GM21447 (cell line): ENCODE results near the gene FAM210A.

Experiments
- ATAC-seq: cut with Tn5 transposase; IDR thresholded peaks from one replicate; pipeline ENCODE4 v1.9.1; 2021; ENCODE audit not compliant: unreplicated experiment

The FAM210A gene

DNA sequence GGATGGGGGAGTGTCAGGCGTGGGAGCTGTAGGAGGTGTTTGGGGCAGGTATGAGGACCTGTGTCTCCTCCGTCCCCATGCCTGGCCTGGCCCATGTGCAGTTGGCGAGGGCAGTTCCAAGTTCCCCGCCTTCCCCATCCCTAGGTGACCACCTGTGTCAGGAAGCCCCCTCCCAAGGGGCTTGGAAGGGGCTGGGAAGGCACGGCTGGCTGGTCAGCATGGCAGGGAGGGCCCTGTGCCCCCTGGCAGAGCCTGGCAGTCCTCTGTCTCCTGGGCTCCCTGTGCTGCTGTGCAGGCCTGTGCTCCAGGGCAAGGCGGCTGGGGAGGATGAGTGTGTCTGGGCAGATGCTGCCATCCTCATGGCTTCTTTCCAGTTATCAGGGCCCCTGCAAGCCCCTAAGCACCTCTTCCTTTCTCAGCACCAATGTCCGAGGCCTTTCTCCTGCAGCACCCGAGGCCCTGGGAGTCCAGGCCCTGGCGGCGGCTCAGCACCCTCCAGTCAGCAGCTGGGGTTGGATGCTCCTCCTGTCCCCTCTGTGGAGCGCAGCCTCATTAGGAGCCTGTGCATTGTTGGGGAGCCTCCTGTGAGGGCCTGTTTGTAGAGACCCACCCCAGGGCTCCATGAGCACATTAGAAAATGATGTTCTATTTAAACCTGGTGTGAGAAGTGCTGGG lies 101.7 kb downstream of the FAM210A start:
- no peak for ATAC-seq

- ATAC-seq, result no peak
These were observed 102.5 kb downstream of the FAM210A start for GRCh38 chr18:13623871-13624270.

DNA sequence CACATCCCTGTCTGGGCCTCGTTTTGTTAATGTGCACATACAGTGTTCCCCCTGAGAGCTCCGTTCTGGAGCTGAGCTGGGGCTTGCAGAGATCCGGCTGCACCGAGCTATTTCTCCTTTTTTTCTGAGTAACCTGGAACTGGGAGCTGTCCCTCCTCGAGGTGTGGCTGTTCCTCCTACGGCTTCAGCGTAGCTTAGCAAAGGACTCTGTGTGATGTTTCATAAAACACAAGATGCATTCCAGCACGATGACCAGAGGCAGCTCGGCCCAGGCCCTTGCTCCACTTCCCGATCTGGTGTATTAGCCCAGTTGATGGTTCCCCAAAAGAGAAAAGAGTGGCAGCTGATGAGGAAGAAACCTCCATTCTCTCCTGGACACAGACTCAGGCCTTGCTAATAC lies 103.0 kb downstream of the FAM210A start:
- no peak for ATAC-seq

- no peak for ATAC-seq
These were observed 103.6 kb downstream of the FAM210A start for GRCh38 chr18:13622751-13623150.

- ATAC-seq, result no peak
These were observed 104.3 kb downstream of the FAM210A start for GRCh38 chr18:13621886-13622619.

DNA sequence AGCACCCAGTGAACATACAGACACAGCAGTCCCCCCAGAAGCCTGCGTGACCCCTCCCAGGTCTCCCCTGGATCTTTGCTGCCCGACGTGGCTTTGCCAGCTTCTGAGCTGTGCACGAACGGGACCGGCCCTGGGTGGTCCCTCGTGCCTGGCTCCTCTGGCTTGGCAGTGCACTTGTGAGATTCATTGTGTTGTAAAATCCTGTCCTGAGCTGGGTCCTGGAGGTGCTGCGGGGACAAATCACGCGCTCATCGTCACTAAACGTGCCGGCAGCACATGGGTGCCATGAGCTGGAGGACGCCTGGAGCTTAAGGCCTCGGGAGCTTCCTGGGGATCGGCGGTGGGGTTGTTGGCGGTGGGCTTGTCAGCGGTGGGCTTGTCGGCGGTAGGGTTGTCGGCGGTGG lies 104.9 kb downstream of the FAM210A start:
- ATAC-seq, result no peak

DNA sequence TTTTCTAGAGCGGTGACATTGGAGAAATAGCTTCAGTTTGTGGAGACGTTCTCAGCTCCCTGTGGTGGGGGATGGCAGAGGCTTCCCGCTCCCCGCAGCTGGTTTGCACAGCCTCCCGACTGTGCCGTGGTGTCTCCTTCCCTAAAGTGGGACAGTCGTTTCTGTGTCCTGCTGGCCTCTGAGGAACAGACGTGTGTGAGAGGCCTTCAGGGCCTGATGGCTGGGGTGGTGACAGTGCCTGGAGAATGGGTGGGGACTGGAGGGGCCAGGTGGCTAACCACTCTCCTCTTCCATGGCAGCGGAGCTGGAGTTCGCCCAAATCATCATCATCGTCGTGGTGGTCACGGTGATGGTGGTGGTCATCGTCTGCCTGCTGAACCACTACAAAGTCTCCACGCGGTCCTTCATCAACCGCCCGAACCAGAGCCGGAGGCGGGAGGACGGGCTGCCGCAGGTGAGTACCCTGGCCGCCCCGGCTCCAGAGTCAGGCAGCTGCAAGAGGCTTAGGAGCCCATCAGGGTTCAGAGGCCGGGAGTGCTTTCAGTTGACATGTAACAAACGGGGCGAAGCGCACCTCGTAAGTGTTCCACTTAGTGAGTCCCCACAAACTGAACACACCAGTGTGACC lies 105.4 kb downstream of the FAM210A start:
- no peak for ATAC-seq

DNA sequence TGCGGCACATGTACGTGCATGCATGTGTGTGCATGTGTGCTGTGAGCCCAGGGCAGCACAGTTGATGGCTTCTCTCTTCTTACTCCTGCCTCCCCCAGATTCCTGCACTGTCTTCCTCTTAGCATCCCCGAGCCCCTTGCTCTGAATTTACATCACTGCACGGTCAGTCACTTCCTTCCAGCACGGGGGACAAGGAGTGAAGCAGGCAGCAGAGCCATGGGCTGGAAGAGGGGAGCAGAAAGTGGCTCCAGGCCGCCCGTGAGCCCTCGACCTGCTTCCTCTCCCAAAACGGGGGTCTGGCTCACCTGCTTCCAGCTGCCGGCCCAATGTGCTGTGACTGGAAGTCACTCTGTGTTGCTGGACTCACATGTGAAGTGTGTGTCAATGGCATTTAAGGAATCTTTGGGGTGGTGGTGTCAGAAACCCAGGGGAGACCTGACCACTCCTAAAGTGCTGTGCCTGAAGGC lies 106.1 kb downstream of the FAM210A start:
- no peak for ATAC-seq

GRCh38 chr18:13619505-13620205 lies 106.7 kb downstream of the FAM210A start:
- no peak for ATAC-seq

- ATAC-seq, result no peak
These were observed 107.5 kb downstream of the FAM210A start for GRCh38 chr18:13618760-13619438.

DNA sequence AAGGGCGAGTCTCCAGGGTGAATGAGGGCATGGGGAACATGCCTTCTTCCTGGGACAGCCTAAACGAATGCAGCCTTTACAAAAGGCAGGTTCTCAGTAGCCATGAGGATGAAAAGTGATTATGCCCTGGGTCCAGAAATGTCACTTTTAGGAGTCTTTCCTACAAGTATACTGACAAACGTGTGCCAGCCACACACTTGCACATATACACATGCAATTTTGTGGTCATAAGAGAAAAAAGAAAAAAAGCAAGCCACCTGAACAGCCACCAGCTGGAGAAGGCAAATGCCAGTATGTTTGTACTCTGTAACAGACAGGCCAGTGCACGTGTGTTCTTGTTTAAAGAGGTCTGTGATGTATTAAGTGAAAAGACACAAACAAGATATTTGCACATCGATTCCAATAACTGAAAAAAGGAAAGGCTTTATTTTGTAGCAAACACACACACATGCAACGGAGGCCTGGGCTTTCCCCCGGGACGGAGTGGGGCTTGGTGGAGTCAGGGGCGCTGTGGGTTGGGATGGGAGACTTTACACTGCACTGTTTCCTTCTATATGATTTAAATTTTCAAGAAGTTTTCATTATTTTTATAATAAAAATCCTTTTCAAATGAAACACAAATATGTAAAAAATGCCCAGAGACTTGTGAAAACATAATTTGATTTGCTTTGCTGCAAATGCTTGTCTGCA lies 108.4 kb downstream of the FAM210A start:
- no peak for ATAC-seq

DNA sequence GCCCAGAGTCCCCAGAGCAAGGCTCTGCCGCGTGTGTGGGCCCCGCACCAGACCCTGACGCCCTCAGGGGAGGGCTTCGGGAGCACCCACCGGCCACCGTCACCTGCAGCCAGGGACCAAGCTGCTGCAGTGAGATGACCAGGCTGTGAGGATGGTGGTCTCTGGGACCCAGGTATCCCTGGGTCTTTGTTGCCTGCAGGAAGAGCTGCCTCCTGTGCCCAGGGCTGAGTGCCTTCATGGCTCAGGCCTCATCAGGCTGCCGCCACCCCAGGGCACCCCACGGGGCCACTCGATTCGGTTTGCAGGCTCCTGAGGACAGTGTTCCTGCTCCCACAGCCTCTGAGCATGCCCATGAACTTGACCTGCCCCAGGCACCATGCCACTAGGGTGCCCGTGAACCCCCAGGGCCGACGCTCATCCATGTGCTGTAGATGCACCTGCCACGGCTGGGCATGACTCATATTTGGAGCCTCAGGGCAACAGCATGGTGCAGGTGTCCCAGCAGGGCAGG lies 109.8 kb downstream of the FAM210A start:
- no peak for ATAC-seq

DNA sequence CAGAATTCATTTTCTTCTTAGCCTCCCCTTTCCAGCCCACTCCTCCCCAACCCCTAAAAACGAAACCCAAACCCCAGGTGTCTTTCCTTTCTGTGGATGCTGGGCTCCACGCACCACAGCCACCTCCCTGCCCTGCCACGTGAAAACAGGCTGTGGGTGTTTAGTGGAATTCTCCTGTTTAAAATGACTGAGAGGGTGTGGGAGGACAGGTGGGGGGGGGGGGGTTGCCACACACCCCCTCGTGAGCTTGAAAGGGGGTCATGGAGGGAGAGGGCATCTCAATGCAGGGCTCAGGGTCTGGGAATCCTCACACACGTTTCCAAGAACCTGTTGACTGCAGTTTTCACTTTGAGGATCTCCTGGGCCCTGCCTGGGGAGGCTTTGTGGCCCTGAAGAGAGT lies 110.3 kb downstream of the FAM210A start:
- ATAC-seq, result no peak

DNA sequence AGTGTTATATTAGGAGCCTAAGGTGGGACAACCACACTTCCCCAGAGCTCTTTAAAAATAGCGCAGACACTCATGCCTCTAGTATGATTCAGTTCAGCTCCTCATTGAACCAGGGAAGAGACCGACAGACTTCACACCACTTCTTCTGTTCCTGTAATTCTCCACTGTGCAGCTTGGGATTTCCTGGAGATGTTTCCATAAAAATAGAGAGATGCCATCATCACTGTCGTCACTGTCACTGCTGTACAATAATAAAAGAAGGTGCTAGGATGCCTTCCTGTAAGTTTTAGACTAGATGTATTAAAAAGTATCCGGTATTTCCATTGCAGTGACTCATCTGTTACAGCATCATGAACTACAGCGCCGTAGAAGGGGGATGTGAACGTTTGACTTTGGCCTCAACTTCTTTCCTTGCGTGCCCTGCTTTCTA lies 110.9 kb downstream of the FAM210A start:
- no peak for ATAC-seq

GRCh38 chr18:13614641-13615288 lies 111.6 kb downstream of the FAM210A start:
- no peak for ATAC-seq

- ATAC-seq, result peak; percentile 17
These were observed 112.5 kb downstream of the FAM210A start for GRCh38 chr18:13613591-13614501.
